H9 (cell line): ENCODE measurements around the gene RGPD6. TPM values are rescaled to one million over a fixed set of nuclear protein-coding genes. Genes with fewer than 3 reads are reported as not detected.
"Not testable (repeated sequence)": the region's sequence is repeated elsewhere in the genome, so short reads cannot be mapped to it uniquely, and the experiment has no call there.

Source experiments
- DNase-seq: peaks from one replicate; pipeline ENCODE4 v3.0.0-alpha.2; 2017
- H2AFZ ChIP-seq: one replicate; pipeline ENCODE4 v1.6.1; 2013; ENCODE audit warnings: mild to moderate bottlenecking, low read length, control low read depth, moderate library complexity
- H2AK5ac ChIP-seq: 2 replicates; pipeline ENCODE4 v1.6.1; 2013; ENCODE audit warnings: low read length, control low read depth, mixed read lengths; ENCODE audit not compliant: insufficient read length
- H2BK120ac ChIP-seq: one replicate; pipeline ENCODE4 v1.6.1; 2013; ENCODE audit warnings: low read depth, mild to moderate bottlenecking, low read length, control low read depth, inconsistent platforms; ENCODE audit not compliant: poor library complexity, severe bottlenecking
- H2BK12ac ChIP-seq: 2 replicates; pipeline ENCODE4 v1.6.1; 2013; ENCODE audit warnings: low read length, control low read depth, mixed read lengths, low read depth; ENCODE audit not compliant: insufficient read length
- H2BK15ac ChIP-seq: 2 replicates; pipeline ENCODE4 v1.6.1; 2013; ENCODE audit warnings: low read depth, low read length, control low read depth
- H2BK20ac ChIP-seq: one replicate; pipeline ENCODE4 v1.6.1; 2013; ENCODE audit warnings: low read depth, mild to moderate bottlenecking, low read length, control low read depth, inconsistent platforms; ENCODE audit not compliant: poor library complexity, severe bottlenecking
- H2BK5ac ChIP-seq: 2 replicates; pipeline ENCODE4 v1.6.1; 2013; ENCODE audit warnings: low read length, control low read depth, mixed read lengths; ENCODE audit not compliant: insufficient read length
- H3K14ac ChIP-seq: 2 replicates; pipeline ENCODE4 v1.6.1; 2013; ENCODE audit warnings: low read length, control low read depth; ENCODE audit not compliant: insufficient read depth
- H3K18ac ChIP-seq: 2 replicates; pipeline ENCODE4 v1.6.1; 2013; ENCODE audit warnings: low read depth, mild to moderate bottlenecking, mixed read lengths, low read length, control low read depth; ENCODE audit not compliant: insufficient read length
- H3K23ac ChIP-seq: 2 replicates; pipeline ENCODE4 v1.6.1; 2013; ENCODE audit warnings: low read length, control low read depth, mixed read lengths, low read depth; ENCODE audit not compliant: insufficient read length
- H3K23me2 ChIP-seq: 2 replicates; pipeline ENCODE4 v1.6.1; 2013; ENCODE audit warnings: low read depth, mild to moderate bottlenecking, mixed read lengths, low read length, control low read depth; ENCODE audit not compliant: insufficient read length, poor library complexity, severe bottlenecking
- H3K27ac ChIP-seq: 2 replicates; pipeline ENCODE4 v1.5.1; 2013; ENCODE audit warnings: low read length, control low read depth, mixed read lengths, low read depth; ENCODE audit not compliant: insufficient read length
- H3K27me3 ChIP-seq: 2 replicates; pipeline ENCODE4 v1.6.1; 2013; ENCODE audit warnings: low read length, control low read depth, inconsistent platforms; ENCODE audit not compliant: insufficient read depth
- H3K4ac ChIP-seq: 2 replicates; pipeline ENCODE4 v1.6.1; 2013; ENCODE audit warnings: low read depth, mild to moderate bottlenecking, control low read depth, inconsistent platforms, low read length, moderate library complexity
- H3K4me1 ChIP-seq: 2 replicates; pipeline ENCODE4 v1.6.1; 2013; ENCODE audit warnings: low read length, control low read depth, inconsistent platforms; ENCODE audit not compliant: insufficient read depth
- H3K4me2 ChIP-seq: 2 replicates; pipeline ENCODE4 v1.6.1; 2013; ENCODE audit warnings: low read length, control low read depth, mixed read lengths; ENCODE audit not compliant: insufficient read length, insufficient read depth
- H3K56ac ChIP-seq: 2 replicates; pipeline ENCODE4 v1.6.1; 2013; ENCODE audit warnings: low read depth, mild to moderate bottlenecking, mixed read lengths, low read length, control low read depth; ENCODE audit not compliant: insufficient read length
- H3K79me1 ChIP-seq: 2 replicates; pipeline ENCODE4 v1.6.1; 2013; ENCODE audit warnings: low read depth, mild to moderate bottlenecking, moderate library complexity, low read length, control low read depth, inconsistent platforms; ENCODE audit not compliant: insufficient read depth, poor library complexity, severe bottlenecking
- H3K79me2 ChIP-seq: 2 replicates; pipeline ENCODE4 v1.6.1; 2013; ENCODE audit warnings: low read length, control low read depth, inconsistent platforms; ENCODE audit not compliant: insufficient read depth
- H3K9ac ChIP-seq: 2 replicates; pipeline ENCODE4 v1.6.1; 2013; ENCODE audit warnings: low read length, control low read depth, mixed read lengths; ENCODE audit not compliant: insufficient read length; ENCODE audit errors: extremely low read depth
- H3K9me3 ChIP-seq: one replicate; pipeline ENCODE4 v1.6.1; 2013; ENCODE audit warnings: low read depth, low read length, inconsistent platforms; ENCODE audit not compliant: control insufficient read depth
- H3T11ph ChIP-seq: one replicate; pipeline ENCODE4 v1.6.1; 2013; ENCODE audit warnings: mild to moderate bottlenecking, low read length, control low read depth, inconsistent platforms
- H4K20me1 ChIP-seq: one replicate; pipeline ENCODE4 v1.6.1; 2013; ENCODE audit not compliant: control insufficient read depth, insufficient read length, insufficient read depth
- H4K5ac ChIP-seq: 2 replicates; pipeline ENCODE4 v1.6.1; 2013; ENCODE audit warnings: low read depth, mild to moderate bottlenecking, mixed read lengths, low read length, control low read depth; ENCODE audit not compliant: insufficient read length
- H4K8ac ChIP-seq: replicated peaks from 2 replicates; pipeline ENCODE4 v1.6.1; 2013; ENCODE audit warnings: low read length, control low read depth, mixed read lengths, low read depth; ENCODE audit not compliant: insufficient read length
- H4K91ac ChIP-seq: 2 replicates; pipeline ENCODE4 v1.6.1; 2013; ENCODE audit warnings: low read depth, mild to moderate bottlenecking, moderate library complexity, mixed read lengths, low read length, control low read depth; ENCODE audit not compliant: insufficient read length
- H3K27ac Mint-ChIP-seq, 3 experiments: 2 replicates in 2 of 3; 3 replicates in 1 of 3; pipeline ENCODE4 v1.8.0; 2020 to 2021; ENCODE audit warnings: mixed read lengths in 3 of 3, mild to moderate bottlenecking in 1 of 3, moderate library complexity in 1 of 3
- H3K27me3 Mint-ChIP-seq: 2 replicates; pipeline ENCODE4 v1.8.0; 2021; ENCODE audit warnings: low read depth, mild to moderate bottlenecking, moderate library complexity, mixed read lengths
- H3K36me3 Mint-ChIP-seq, 3 experiments: 2 replicates in 2 of 3; 3 replicates in 1 of 3; pipeline ENCODE4 v1.8.0; 2020 to 2021; ENCODE audit warnings: low read depth in 3 of 3, mixed read lengths in 3 of 3; ENCODE audit not compliant: insufficient read depth in 1 of 3
- H3K4me1 Mint-ChIP-seq, 2 experiments: 2 replicates each; pipeline ENCODE4 v1.8.0; 2020; ENCODE audit warnings: mixed read lengths in 2 of 2
- H3K4me3 Mint-ChIP-seq, 2 experiments: 2 replicates in 1 of 2; 3 replicates in 1 of 2; pipeline ENCODE4 v1.8.0; 2020 to 2021; ENCODE audit warnings: mild to moderate bottlenecking in 2 of 2, mixed read lengths in 2 of 2, moderate library complexity in 1 of 2
- H3K9me3 Mint-ChIP-seq, 2 experiments: 2 replicates in 1 of 2; 3 replicates in 1 of 2; pipeline ENCODE4 v1.8.0; 2020; ENCODE audit warnings: mild to moderate bottlenecking in 2 of 2, mixed read lengths in 2 of 2, moderate library complexity in 1 of 2
- WGBS: extraction: QIAGEN DNeasy Blood & Tissue Kit; methylation state at CpG from one replicate; pipeline ENCODE4 v1.1.7; 2013; ENCODE audit warnings: missing lambda C conversion rate, low lambda C conversion rate, mixed read lengths; ENCODE audit not compliant: insufficient read length; ENCODE audit errors: extremely low coverage; 5-methylcytosine and 5-hydroxymethylcytosine counted together
- total RNA-seq: library from RNA; stranded (reverse); gene quantifications from 2 replicates; pipeline ENCODE4 v1.2.1, GENCODE V29; 2021

Gene RGPD6
- total RNA-seq, 1 experiment from 2014 or later = 18.0 TPM

- H2BK5ac ChIP-seq, H3K4me3 Mint-ChIP-seq, DNase-seq, H3K4ac ChIP-seq, H3K27me3 Mint-ChIP-seq, H3K9me3 ChIP-seq, H4K5ac ChIP-seq, H2AFZ ChIP-seq, H3K27ac ChIP-seq, H3K27ac Mint-ChIP-seq, H3K79me2 ChIP-seq, H3K23ac ChIP-seq, H2AK5ac ChIP-seq, H3K9ac ChIP-seq, H2BK12ac ChIP-seq, H3K4me1 ChIP-seq, H3K9me3 Mint-ChIP-seq, H3K18ac ChIP-seq, H3K27me3 ChIP-seq, H3K14ac ChIP-seq, H2BK20ac ChIP-seq, H3K4me2 ChIP-seq, H4K91ac ChIP-seq, H3K23me2 ChIP-seq, H3K36me3 Mint-ChIP-seq, H3K4me1 Mint-ChIP-seq, H4K20me1 ChIP-seq, H4K8ac ChIP-seq, H3T11ph ChIP-seq, H2BK15ac ChIP-seq, H2BK120ac ChIP-seq, H3K79me1 ChIP-seq, H3K56ac ChIP-seq: not testable (repeated sequence)
- WGBS = no CpG with 5 or more reads among the region's 1 CpG
These were observed 36.9 kb upstream of the RGPD6 start for GRCh38 chr2:110613927-110614326.

- not testable (repeated sequence) for H3K4me1 ChIP-seq, H3K9me3 Mint-ChIP-seq, H3K18ac ChIP-seq, H3K23ac ChIP-seq, H2AFZ ChIP-seq, H2BK12ac ChIP-seq, H3K4me1 Mint-ChIP-seq, H2BK20ac ChIP-seq, H3K4me2 ChIP-seq, DNase-seq, H2AK5ac ChIP-seq, H3K9me3 ChIP-seq, H4K20me1 ChIP-seq, H3K56ac ChIP-seq, H3T11ph ChIP-seq, H4K91ac ChIP-seq, H3K79me2 ChIP-seq, H4K5ac ChIP-seq, H3K27ac ChIP-seq, H3K14ac ChIP-seq, H3K27me3 ChIP-seq, H3K4ac ChIP-seq, H2BK15ac ChIP-seq, H3K27me3 Mint-ChIP-seq, H3K36me3 Mint-ChIP-seq, H3K23me2 ChIP-seq, H3K9ac ChIP-seq, H3K79me1 ChIP-seq, H4K8ac ChIP-seq, H2BK5ac ChIP-seq, H3K27ac Mint-ChIP-seq, H2BK120ac ChIP-seq
- H3K4me3 Mint-ChIP-seq = peak overlapping the region; percentile 45 to 59; a peak in 4 of 5 replicates
- WGBS = no CpG with 5 or more reads among the region's 94 CpGs
These were observed 33.7 kb upstream of the RGPD6 start for GRCh38 chr2:110610613-110611250.
